GM18858 (cell line): ENCODE data around the gene CTNNB1.
A peak's percentile ranks its signal among the peaks of the same experiment; 100 is the strongest.

Experiments
- ATAC-seq: cut with Tn5 transposase; IDR thresholded peaks from one replicate; pipeline ENCODE4 v1.9.1; 2021; ENCODE audit not compliant: unreplicated experiment

CTNNB1 gene

GRCh38 chr3:41198950-41199865 lies at the start of gene CTNNB1:
CTNNB1 (plus strand) TSS chr3:41199505; CDS start chr3:41224069, 24,564 bp downstream.
- peak; percentile 66 for ATAC-seq

GRCh38 chr3:41155834-41156233 lies 43.5 kb upstream of the CTNNB1 start:
- no peak for ATAC-seq

GRCh38 chr3:41158947-41159346 lies 40.4 kb upstream of the CTNNB1 start:
- ATAC-seq: no peak

GRCh38 chr3:41159588-41160189 lies 39.6 kb upstream of the CTNNB1 start:
- ATAC-seq: no peak

- no peak for ATAC-seq
Observed at GRCh38 chr3:41162541-41162940, 36.8 kb upstream of the CTNNB1 start.

- no peak for ATAC-seq
Observed at GRCh38 chr3:41163006-41163405, 36.3 kb upstream of the CTNNB1 start.

- ATAC-seq: no peak
Observed at GRCh38 chr3:41163421-41163820, 35.9 kb upstream of the CTNNB1 start.

- no peak for ATAC-seq
Observed at GRCh38 chr3:41164777-41165176, 34.5 kb upstream of the CTNNB1 start.

- no peak for ATAC-seq
Observed at GRCh38 chr3:41167722-41168497, 31.4 kb upstream of the CTNNB1 start.

GRCh38 chr3:41169023-41169422 lies 30.3 kb upstream of the CTNNB1 start:
- no peak for ATAC-seq

GRCh38 chr3:41173926-41174885 lies 25.1 kb upstream of the CTNNB1 start:
- ATAC-seq: no peak

GRCh38 chr3:41175365-41175764 lies 23.9 kb upstream of the CTNNB1 start:
- ATAC-seq: no peak

GRCh38 chr3:41176596-41176995 lies 22.7 kb upstream of the CTNNB1 start:
- ATAC-seq: no peak

- ATAC-seq: no peak
Observed at GRCh38 chr3:41178576-41178975, 20.7 kb upstream of the CTNNB1 start.

- no peak for ATAC-seq
Observed at GRCh38 chr3:41180396-41180795, 18.9 kb upstream of the CTNNB1 start.

GRCh38 chr3:41182504-41183059 lies 16.7 kb upstream of the CTNNB1 start:
- ATAC-seq: no peak

GRCh38 chr3:41184394-41184793 lies 14.9 kb upstream of the CTNNB1 start:
- ATAC-seq: no peak

GRCh38 chr3:41186297-41186696 lies 13.0 kb upstream of the CTNNB1 start:
- no peak for ATAC-seq

- ATAC-seq: no peak
Observed at GRCh38 chr3:41188306-41188705, 11.0 kb upstream of the CTNNB1 start.
